GM19238 (cell line): ENCODE measurements around the gene TFB1M.

Source experiments
- DNase-seq: peaks from one replicate; pipeline ENCODE4 v3.0.0; 2011; ENCODE audit warnings: low spot score; ENCODE audit not compliant: insufficient read length

TFB1M gene

GRCh38 chr6:155212616-155213380, 101.5 kb downstream of the TFB1M start:
- no peak for DNase-seq

GRCh38 chr6:155212106-155212505, 102.2 kb downstream of the TFB1M start:
- no peak for DNase-seq

GRCh38 chr6:155207223-155207622, 107.1 kb downstream of the TFB1M start:
- DNase-seq, result no peak
